MM.1S (cell line): ENCODE data around the gene SLC25A4.
"Not testable (repeated sequence)": the region's sequence is repeated elsewhere in the genome, so short reads cannot be mapped to it uniquely, and the experiment has no call there.

Experiments
- CTCF ChIP-seq: fragments of 300-600 bp; sonication (generic); IDR thresholded peaks from 2 replicates; pipeline ENCODE4 v1.5.1; 2016; ENCODE audit warnings: antibody characterized with exemption, low read length, mixed read lengths
- EZH2 ChIP-seq: fragments of 300-600 bp; sonication (generic); optimal IDR thresholded peaks from 2 replicates; pipeline ENCODE3; 2017; ENCODE audit warnings: low read depth, mild to moderate bottlenecking, antibody characterized with exemption, low read length, mixed read lengths
- EZH2phosphoT487 ChIP-seq: fragments of 300-600 bp; sonication (generic); IDR thresholded peaks from 2 replicates; pipeline ENCODE4 v1.6.1; 2018; ENCODE audit warnings: antibody characterized with exemption, low read length

GRCh38 chr4:185107574-185107973 lies 35.5 kb upstream of the SLC25A4 start:
- TF ChIP-seq CTCF, EZH2, EZH2phosphoT487: not testable (repeated sequence)
